Liver (tissue), 9 donors: ENCODE measurements around the gene SERINC3. TPM values are rescaled to one million over a fixed set of nuclear protein-coding genes. Genes with fewer than 3 reads are reported as not detected.

Source experiments
- DNase-seq: peaks from one replicate; pipeline ENCODE4 v3.0.0-alpha.2; 2017; ENCODE audit warnings: low spot score
- H3K27ac ChIP-seq, 2 donors: one replicate each; pipeline ENCODE4 v1.7.0; 2013; ENCODE audit warnings: inconsistent platforms in 2 of 2, low read length in 2 of 2, control low read depth in 1 of 2, low read depth in 1 of 2, mild to moderate bottlenecking in 1 of 2
- H3K27me3 ChIP-seq, 4 donors: one replicate each; pipeline versions ENCODE4 v1.6.1 to v1.7.0; 2013; ENCODE audit warnings: low read length in 3 of 4, inconsistent platforms in 1 of 4, mild to moderate bottlenecking in 1 of 4, moderate library complexity in 1 of 4; ENCODE audit not compliant: control insufficient read depth in 4 of 4, insufficient read depth in 4 of 4
- H3K36me3 ChIP-seq, 4 donors: one replicate each; pipeline versions ENCODE4 v1.6.1 to v1.7.0; 2013; ENCODE audit warnings: low read length in 3 of 4, mild to moderate bottlenecking in 3 of 4, low read depth in 1 of 4, moderate library complexity in 1 of 4; ENCODE audit not compliant: control insufficient read depth in 4 of 4, insufficient read depth in 3 of 4
- H3K4me1 ChIP-seq, 4 donors: one replicate each; pipeline versions ENCODE4 v1.6.1 to v1.7.0; 2013; ENCODE audit warnings: low read length in 3 of 4, mild to moderate bottlenecking in 3 of 4, moderate library complexity in 1 of 4; ENCODE audit not compliant: control insufficient read depth in 4 of 4, insufficient read depth in 4 of 4
- H3K4me3 ChIP-seq, 3 donors: one replicate each; pipeline versions ENCODE4 v1.6.1 to v1.7.0; 2013; ENCODE audit warnings: low read length in 3 of 3, control low read depth in 1 of 3, low read depth in 1 of 3, mild to moderate bottlenecking in 1 of 3
- H3K9ac ChIP-seq, 2 donors: one replicate each; pipeline ENCODE4 v1.7.0; 2013; ENCODE audit warnings: low read length in 2 of 2, mild to moderate bottlenecking in 2 of 2, moderate library complexity in 2 of 2, control low read depth in 1 of 2, low read depth in 1 of 2
- H3K9me3 ChIP-seq, 4 donors: one replicate each; pipeline versions ENCODE4 v1.6.1 to v1.7.0; 2013; ENCODE audit warnings: low read length in 3 of 4; ENCODE audit not compliant: control insufficient read depth in 4 of 4
- ATF3 ChIP-seq: IDR thresholded peaks from 2 replicates; pipeline ENCODE4 v1.6.1; 2016; ENCODE audit warnings: antibody characterized with exemption
- CTCF ChIP-seq: fragments of 150-350 bp; IDR thresholded peaks from 2 replicates; pipeline ENCODE4 v1.5.1; 2017; ENCODE audit warnings: improper control_type of control experiment, low read depth, low read length; ENCODE audit not compliant: missing input control
- EGR1 ChIP-seq, 2 donors: IDR thresholded peaks; 2 replicates each; pipeline ENCODE4 v1.6.1; 2016 to 2018; ENCODE audit warnings: antibody characterized with exemption in 2 of 2, low read depth in 2 of 2
- FOXA1 ChIP-seq: IDR thresholded peaks from 2 replicates; pipeline ENCODE4 v1.6.1; 2016; ENCODE audit warnings: antibody characterized with exemption
- FOXA2 ChIP-seq: IDR thresholded peaks from 2 replicates; pipeline ENCODE4 v1.6.1; 2016; ENCODE audit warnings: antibody characterized with exemption
- GABPA ChIP-seq, 2 donors: IDR thresholded peaks in 1 of 2; conservative IDR thresholded peaks in 1 of 2; 2 replicates each; pipeline ENCODE4 v1.6.1; 2016; ENCODE audit warnings: antibody characterized with exemption in 2 of 2, mild to moderate bottlenecking in 1 of 2, moderate library complexity in 1 of 2
- HNF4A ChIP-seq, 2 donors: conservative IDR thresholded peaks; 2 replicates each; pipeline ENCODE4 v1.6.1; 2016; ENCODE audit warnings: antibody characterized with exemption in 2 of 2, mild to moderate bottlenecking in 2 of 2
- HNF4G ChIP-seq: IDR thresholded peaks from 2 replicates; pipeline ENCODE4 v1.6.1; 2016; ENCODE audit warnings: antibody characterized with exemption
- JUND ChIP-seq, 2 donors: IDR thresholded peaks; 2 replicates each; pipeline ENCODE4 v1.6.1; 2016; ENCODE audit warnings: antibody characterized with exemption in 2 of 2
- MAX ChIP-seq: IDR thresholded peaks from 2 replicates; pipeline ENCODE4 v1.6.1; 2016; ENCODE audit warnings: antibody characterized with exemption
- NR2F2 ChIP-seq: IDR thresholded peaks from 2 replicates; pipeline ENCODE4 v1.6.1; 2016; ENCODE audit warnings: antibody characterized with exemption
- RAD21 ChIP-seq, 2 donors: IDR thresholded peaks; 2 replicates each; pipeline ENCODE4 v1.6.1; 2016; ENCODE audit warnings: antibody characterized with exemption in 2 of 2, mild to moderate bottlenecking in 2 of 2
- REST ChIP-seq: IDR thresholded peaks from 2 replicates; pipeline ENCODE4 v1.6.1; 2016; ENCODE audit warnings: antibody characterized with exemption, mild to moderate bottlenecking
- RXRA ChIP-seq, 2 donors: IDR thresholded peaks; 2 replicates each; pipeline ENCODE4 v1.6.1; 2017 to 2018; ENCODE audit warnings: antibody characterized with exemption in 2 of 2, mild to moderate bottlenecking in 1 of 2
- SP1 ChIP-seq: IDR thresholded peaks from 2 replicates; pipeline ENCODE4 v1.6.1; 2018; ENCODE audit warnings: antibody characterized with exemption, mild to moderate bottlenecking
- TAF1 ChIP-seq: conservative IDR thresholded peaks from 2 replicates; pipeline ENCODE4 v1.6.1; 2016; ENCODE audit warnings: antibody characterized with exemption, mild to moderate bottlenecking
- YY1 ChIP-seq: IDR thresholded peaks from 2 replicates; pipeline ENCODE4 v1.6.1; 2016; ENCODE audit warnings: antibody characterized with exemption, mild to moderate bottlenecking
- ZBTB33 ChIP-seq: IDR thresholded peaks from 2 replicates; pipeline ENCODE4 v1.6.1; 2016; ENCODE audit warnings: antibody characterized with exemption
- WGBS: extraction: QIAGEN DNeasy Blood & Tissue Kit; methylation state at CpG from one replicate; pipeline ENCODE4 v1.1.7; 2013; 5-methylcytosine and 5-hydroxymethylcytosine counted together
- polyA plus RNA-seq, 2 donors: library from polyadenylated mRNA; stranded (reverse) in 1 of 2; unstranded in 1 of 2; fragments of 200-250 nt in 1 of 2; fragments of >200 nt in 1 of 2; fragmentation: Nextera tagmentation in 1 of 2; extraction: Ambion mirVana in 1 of 2; gene quantifications; one replicate each; pipeline versions ENCODE4 v1.2.1 to v1.2.3, GENCODE V29; 2013 to 2015
- total RNA-seq, 2 donors: library from RNA; depleted of rRNA; stranded (reverse); fragments of >200 nt; gene quantifications; one replicate each; pipeline ENCODE4 v1.2.3, GENCODE V29; 2014
- donor health status: healthy.
- donor health status: healthy.
- donor health status: healthy.
- donor health status: healthy.
- donor health status: healthy.

Gene SERINC3
- total and polyA plus RNA-seq, 4 donors, result 51.1 to 70.0 (median 58.5) TPM

GRCh38 chr20:44571362-44571988, 49.6 kb upstream of the SERINC3 start:
- Histone ChIP-seq H3K9me3 (no peaks in the 10 kb centered on the region), H3K36me3 (no peaks in the 10 kb centered on the region), H3K4me1 (no peaks in the 10 kb centered on the region), H3K4me3 (no peak overlapping the region), H3K27me3 (no peaks in the 10 kb centered on the region), H3K9ac (no peak overlapping the region), H3K27ac (no peak overlapping the region)
- no peak for DNase-seq
- TF ChIP-seq RXRA (IDR thresholded peaks at IDR 0.05) (no peak), FOXA2 (no peak), CTCF (no peak), GABPA (IDR thresholded peaks at IDR 0.05 in 1 of 2, conservative IDR thresholded peaks at IDR 0.05 in 1 of 2) (no peak), TAF1 (no peak)
- WGBS, result 81% methylated on average over 6 of the region's 6 CpGs

- no peaks in the 10 kb centered on the region for H3K27me3 ChIP-seq
- 99% methylated on average over 1 of the region's 1 CpG for WGBS
- H3K36me3 ChIP-seq, result no peaks in the 10 kb centered on the region
- no peak for TF ChIP-seq GABPA (IDR thresholded peaks at IDR 0.05 in 1 of 2, conservative IDR thresholded peaks at IDR 0.05 in 1 of 2)
- TF ChIP-seq HNF4A (conservative IDR thresholded peaks at IDR 0.05), result no peak
- TF ChIP-seq SP1, result no peak
- no peak for TF ChIP-seq HNF4G
- no peak for TF ChIP-seq CTCF
- no peak for TF ChIP-seq FOXA2
- no peak for TF ChIP-seq TAF1
- no peak for TF ChIP-seq RXRA (IDR thresholded peaks at IDR 0.05)
- TF ChIP-seq ZBTB33, result no peak
- no peak for TF ChIP-seq NR2F2
- no peak for TF ChIP-seq EGR1 (IDR thresholded peaks at IDR 0.05; ENCODE audit: low read depth in 2 of 2)
- no peak for TF ChIP-seq JUND (IDR thresholded peaks at IDR 0.05)
- TF ChIP-seq FOXA1, result no peak
- no peak for TF ChIP-seq REST
- TF ChIP-seq MAX, result no peak
- TF ChIP-seq ATF3, result no peak
- no peak for TF ChIP-seq YY1
- no peak for TF ChIP-seq RAD21 (IDR thresholded peaks at IDR 0.05)
- H3K9ac ChIP-seq, result no peak overlapping the region
- H3K27ac ChIP-seq, result no peak overlapping the region
- H3K4me3 ChIP-seq, result no peak overlapping the region
- no peak for DNase-seq
- H3K9me3 ChIP-seq, result no peaks in the 10 kb centered on the region
- no peaks in the 10 kb centered on the region for H3K4me1 ChIP-seq
These were observed 48.5 kb upstream of the SERINC3 start for GRCh38 chr20:44570367-44570766.
